AG09319 (cell line): ENCODE data around the gene EXOG.
A peak's percentile ranks its signal among the peaks of the same experiment; 100 is the strongest.

Experiments
- DNase-seq: peaks from one replicate; pipeline ENCODE4 v3.0.0-alpha.2; 2010; ENCODE audit warnings: low read depth; ENCODE audit errors: extremely low read depth
- TF ChIP-seq, protein P1 (sequence below): IDR thresholded peaks from 2 replicates; pipeline ENCODE4 v1.5.1; 2011; ENCODE audit warnings: low read depth, mild to moderate bottlenecking, inconsistent platforms, low read length, moderate library complexity

The EXOG gene

DNA sequence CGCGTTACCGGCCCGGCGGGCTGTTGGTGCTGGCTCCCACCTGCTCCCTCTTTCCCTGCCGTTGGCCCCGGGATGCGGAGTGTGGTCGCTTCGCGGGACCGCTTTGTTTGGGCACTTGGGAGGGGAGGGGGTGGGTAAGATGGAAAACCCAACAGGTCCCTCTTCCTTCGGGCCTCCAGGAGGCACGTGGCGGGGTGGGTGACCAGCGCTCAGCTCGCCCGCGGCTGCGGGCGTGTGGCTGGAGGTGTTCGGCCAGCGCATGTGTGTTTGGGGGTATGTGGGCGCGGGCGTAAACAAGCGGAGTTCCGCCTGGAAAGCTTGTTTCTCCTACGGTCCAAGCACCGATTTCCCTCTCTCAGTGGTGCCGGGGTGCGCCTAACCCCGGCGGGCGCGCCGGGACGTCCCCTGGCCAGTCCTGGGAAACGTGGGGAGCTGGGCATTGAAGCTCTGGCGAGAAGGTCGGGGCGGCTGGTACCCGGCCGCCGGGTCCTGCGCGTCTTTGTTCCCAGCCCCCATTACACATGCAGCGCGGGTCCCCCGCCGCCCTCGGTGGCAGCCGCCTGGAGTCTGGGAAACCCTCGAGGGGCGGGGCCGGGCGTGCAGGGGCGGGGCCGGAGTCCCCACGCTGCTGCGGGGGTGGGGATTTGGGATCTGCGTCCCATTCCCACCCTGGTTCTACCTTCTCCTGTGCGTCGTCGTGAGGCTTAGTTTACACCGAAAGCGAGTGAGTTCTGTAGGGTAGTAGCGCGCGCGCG, 41.1 kb upstream of the EXOG start:
- TF ChIP-seq, protein P1, sequence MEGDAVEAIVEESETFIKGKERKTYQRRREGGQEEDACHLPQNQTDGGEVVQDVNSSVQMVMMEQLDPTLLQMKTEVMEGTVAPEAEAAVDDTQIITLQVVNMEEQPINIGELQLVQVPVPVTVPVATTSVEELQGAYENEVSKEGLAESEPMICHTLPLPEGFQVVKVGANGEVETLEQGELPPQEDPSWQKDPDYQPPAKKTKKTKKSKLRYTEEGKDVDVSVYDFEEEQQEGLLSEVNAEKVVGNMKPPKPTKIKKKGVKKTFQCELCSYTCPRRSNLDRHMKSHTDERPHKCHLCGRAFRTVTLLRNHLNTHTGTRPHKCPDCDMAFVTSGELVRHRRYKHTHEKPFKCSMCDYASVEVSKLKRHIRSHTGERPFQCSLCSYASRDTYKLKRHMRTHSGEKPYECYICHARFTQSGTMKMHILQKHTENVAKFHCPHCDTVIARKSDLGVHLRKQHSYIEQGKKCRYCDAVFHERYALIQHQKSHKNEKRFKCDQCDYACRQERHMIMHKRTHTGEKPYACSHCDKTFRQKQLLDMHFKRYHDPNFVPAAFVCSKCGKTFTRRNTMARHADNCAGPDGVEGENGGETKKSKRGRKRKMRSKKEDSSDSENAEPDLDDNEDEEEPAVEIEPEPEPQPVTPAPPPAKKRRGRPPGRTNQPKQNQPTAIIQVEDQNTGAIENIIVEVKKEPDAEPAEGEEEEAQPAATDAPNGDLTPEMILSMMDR = no peak
- no peak for DNase-seq

DNA sequence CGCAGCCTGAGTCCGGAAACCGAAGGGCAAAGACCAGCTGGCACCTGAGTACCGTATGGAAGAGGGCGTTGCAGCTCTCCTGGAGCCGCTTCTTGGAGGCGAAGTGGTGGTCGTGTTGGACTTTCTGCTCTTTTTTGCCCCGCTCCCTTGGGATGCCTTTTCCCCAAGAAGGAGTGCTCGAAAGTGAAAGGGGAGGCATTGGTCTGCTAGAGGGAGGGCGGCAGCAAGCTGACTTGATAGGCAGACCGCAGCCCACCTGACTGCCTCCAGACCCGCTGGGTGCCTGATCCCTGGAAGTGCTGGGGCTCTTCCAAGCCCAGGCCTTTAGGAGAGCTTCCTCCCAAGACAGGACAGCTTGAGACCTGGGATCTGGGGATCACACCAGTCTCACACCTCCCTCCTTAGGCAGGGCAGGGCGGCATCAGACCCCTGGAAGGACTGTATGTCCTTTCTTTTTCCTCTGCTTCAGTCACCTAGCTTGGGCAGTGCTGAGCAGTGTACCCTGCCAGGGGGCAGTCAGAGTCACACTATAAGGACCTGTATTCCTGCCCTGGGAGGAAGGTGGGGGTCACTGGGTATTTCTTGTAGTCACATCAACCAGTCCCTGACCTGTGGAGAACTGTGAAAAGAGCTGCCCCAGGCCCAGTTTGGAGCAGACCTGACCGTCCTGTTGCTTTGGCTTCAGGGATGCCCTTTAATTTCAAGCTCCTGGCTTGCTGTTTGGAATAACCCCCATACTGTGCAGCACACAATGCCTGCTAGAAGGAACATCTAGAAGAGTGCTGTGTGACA, 40.3 kb upstream of the EXOG start:
- TF ChIP-seq, protein P1 = no peak
- no peak for DNase-seq

- no peak for DNase-seq
- TF ChIP-seq, protein P1 = no peak
Observed at GRCh38 chr3:38457111-38458003, 38.8 kb upstream of the EXOG start.

GRCh38 chr3:38458796-38459498, 37.2 kb upstream of the EXOG start:
- TF ChIP-seq, protein P1 = no peak
- peak; percentile 69 for DNase-seq

DNA sequence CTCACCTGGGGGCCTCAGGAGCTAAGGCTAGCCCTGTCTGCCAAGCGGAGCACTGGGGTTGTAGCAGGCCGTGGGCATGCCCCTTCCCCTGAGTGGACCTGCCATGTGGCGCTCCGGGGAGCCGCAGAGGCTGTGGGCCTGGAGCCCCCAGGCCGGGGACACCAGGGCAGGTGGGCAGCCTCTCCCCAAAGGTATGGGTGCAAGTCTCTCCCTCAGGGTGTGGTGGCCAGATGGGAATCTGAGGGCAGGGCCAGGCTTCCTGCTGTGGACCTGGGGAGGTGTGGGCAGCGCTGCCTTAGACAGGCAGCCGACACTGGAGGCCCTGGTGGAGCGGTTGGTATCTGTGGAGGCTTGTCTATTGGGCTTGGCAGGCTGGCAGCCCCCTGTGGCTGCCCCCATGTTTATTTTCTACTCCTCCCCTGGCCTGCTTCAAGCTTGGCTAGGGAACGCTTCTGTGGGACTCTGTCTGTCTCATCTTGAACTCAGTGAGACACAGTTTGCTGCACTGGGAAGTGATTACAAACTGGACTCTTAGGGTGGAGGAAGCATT, 36.6 kb upstream of the EXOG start:
- TF ChIP-seq, protein P1 = no peak
- no peak for DNase-seq

- DNase-seq = no peak
- TF ChIP-seq, protein P1 = no peak
Observed at GRCh38 chr3:38460377-38461270, 35.5 kb upstream of the EXOG start.
